GM04503 (cell line): ENCODE measurements around the gene CCDC90B.

Experiments
- DNase-seq: peaks from one replicate; pipeline ENCODE4 v3.0.0-alpha.2; 2012; ENCODE audit warnings: low read depth

CCDC90B gene

DNA sequence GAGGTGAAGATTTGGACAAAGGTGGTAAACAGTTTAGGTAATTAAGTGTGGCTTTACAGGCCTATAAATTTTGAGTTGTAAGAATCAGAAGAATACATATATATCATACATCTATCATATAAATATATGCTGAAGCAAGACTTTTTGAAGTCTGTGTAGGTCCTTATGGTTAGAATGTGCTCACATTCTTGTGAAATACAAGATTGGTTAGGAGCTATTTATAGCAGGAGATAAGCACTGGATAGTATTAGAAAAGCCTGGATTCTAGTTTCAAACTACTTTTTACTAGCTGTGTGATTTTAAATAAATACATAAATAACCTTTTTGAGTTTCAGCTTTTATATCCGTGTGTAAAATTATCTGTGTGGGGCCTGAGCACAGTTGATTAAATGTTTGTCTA is 50.3 kb downstream of the CCDC90B start:
- no peak for DNase-seq

DNA sequence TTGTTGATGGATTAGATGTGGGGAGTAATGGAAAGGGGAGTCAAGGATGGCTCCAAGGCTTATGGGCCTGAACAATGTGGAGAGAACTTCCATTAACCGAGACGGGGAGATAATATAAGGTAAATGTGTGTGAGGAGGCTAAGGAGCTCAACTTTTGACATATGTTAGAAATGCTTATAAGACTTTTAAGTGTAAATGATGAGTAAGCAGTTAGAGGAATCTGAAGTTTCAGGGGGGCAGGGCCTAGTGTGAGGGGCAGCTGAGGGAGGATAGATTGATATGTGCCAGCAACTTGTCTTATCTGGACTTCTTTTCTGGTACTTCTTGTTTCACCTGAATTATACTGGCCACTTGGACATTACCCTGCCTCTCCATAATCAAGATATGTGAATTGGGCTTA is 62.7 kb downstream of the CCDC90B start:
- no peak for DNase-seq

DNA sequence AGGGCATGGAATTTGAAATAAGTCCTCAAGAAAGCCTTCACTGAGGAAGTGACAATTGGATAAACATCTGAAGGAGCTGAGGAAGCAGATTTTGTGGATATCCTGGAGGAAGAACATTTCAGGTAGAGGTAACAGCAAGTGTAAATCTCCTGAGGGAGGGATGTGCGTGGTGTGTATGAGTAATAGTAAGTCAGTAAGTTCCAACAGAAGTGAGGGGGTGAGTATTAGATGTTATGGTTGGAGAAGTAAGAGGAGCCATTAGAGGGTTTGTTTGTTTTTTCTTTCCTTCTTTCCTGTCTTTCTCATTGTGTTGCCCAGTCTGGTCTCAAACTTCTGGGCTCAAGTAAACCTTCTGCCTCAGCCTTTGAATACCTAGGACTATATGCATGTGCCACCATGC is 63.7 kb downstream of the CCDC90B start:
- DNase-seq, result no peak

DNA sequence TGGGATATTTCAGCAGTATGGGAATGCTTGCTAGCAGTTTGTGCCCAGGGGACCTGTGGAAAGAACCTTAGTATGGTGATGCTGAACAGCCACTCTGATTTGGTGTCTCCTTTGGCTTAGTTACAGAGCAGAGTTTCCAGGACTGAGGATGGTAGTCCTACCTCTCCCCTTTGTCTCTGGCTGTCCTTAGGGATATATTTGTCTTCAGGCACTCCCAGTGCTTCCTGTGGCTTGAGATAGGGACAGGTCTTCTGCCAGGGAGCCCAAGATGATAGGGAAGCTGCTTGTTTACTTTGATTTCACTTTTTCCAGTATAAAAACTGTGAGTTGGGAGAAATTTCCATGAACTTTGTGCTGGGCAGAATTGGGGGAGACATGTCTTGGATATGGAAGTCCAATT is 64.5 kb downstream of the CCDC90B start:
- no peak for DNase-seq

DNA sequence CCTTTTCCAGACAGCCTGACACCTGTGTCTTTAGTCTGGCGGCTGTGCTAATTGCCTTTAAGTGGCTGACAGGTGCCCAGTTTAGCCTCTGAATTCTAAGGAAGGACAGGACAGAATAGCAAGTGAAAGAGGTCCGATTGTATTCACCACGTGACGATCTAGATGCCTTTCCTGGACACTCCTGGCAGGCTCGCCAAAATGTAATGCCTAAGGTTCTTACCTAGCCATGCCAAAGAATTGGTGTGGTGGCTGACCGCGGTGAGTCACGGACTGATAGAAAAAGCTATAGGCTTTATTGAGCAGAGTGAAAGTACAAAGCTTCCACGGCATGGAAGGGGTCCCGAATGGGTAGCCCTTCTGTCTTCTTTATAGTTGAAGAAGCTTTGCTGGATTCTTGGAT is 65.9 kb downstream of the CCDC90B start:
- DNase-seq, result no peak

DNA sequence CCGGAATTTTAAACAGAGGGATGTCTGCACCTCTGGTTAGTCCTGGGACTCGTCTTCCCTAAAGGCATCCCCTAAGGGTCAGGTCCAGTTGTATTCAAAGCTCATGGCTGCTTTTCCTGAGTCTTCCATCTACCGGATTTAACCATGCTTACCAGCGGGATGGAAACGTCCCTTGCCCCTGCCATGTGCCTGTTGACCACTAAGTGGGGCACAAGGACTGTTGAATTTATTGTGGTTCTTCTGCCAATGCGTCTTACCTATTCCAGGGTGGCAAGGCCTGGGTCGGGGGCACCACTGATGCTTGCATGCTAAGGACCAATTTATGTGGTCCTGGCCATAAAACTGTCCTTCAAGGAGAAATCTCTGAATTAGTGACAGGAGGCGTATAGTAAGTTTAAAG is 67.1 kb downstream of the CCDC90B start:
- DNase-seq, result no peak
